ENCODE results near the gene CENPB. TPM values are rescaled to one million over a fixed set of nuclear protein-coding genes. Genes with fewer than 3 reads are reported as not detected.

The CENPB gene
- total RNA-seq, 2 experiments from 2014 or later, result 29.1 to 30.3 TPM

GRCh38 chr20:3819411-3820047 is 33.0 kb upstream of the CENPB start:
- intact Hi-C loops (cut with micrococcal nuclease), result loop anchor here (1.0 to 2.0 kb wide), 8 partner anchors 8 to 266 kb away; partner anchors contain the start of genes ADISSP, CDC25B, CENPB and MAVS
- H3K27ac Mint-ChIP-seq, result peak overlapping the region; percentile 94
- H3K27me3 Mint-ChIP-seq (ENCODE audit: low read depth), result no peaks in the 10 kb centered on the region
- H3K4me3 Mint-ChIP-seq, result peak overlapping the region; percentile 85
- DNase-seq, result no peak
- H3K4me1 Mint-ChIP-seq (ENCODE audit: low read depth), result peaks cover 42% of the 10 kb centered on the region
- no peaks in the 10 kb centered on the region for H3K9me3 Mint-ChIP-seq
- no peaks in the 10 kb centered on the region for H3K36me3 Mint-ChIP-seq (ENCODE audit: low read depth)
- CTCF ChIA-PET, result interaction anchor here (0.6 to 5.3 kb wide), 12 partner anchors 8 to 66 kb away, joined by 3 to 58 read pairs (median 7); partner anchors contain the start of genes CDC25B and CENPB

- CTCF ChIA-PET, result interaction anchor here (1.0 to 5.3 kb wide), 8 partner anchors 12 to 65 kb away, joined by 3 to 58 read pairs (median 4); partner anchors contain the start of genes CENPB and SPEF1
- intact Hi-C loops (cut with micrococcal nuclease), result no loop called here
- Mint-ChIP-seq H3K27me3 (ENCODE audit: low read depth) (no peaks in the 10 kb centered on the region), H3K4me1 (ENCODE audit: low read depth) (peaks cover 48% of the 10 kb centered on the region), H3K9me3 (no peaks in the 10 kb centered on the region), H3K27ac (peak overlapping the region; percentile 14), H3K36me3 (ENCODE audit: low read depth) (no peaks in the 10 kb centered on the region), H3K4me3 (no peak overlapping the region)
- DNase-seq, result peak; percentile 34
Measured at GRCh38 chr20:3818155-3819151, 31.9 kb upstream of the CENPB start.

GRCh38 chr20:3815703-3816315 is 29.3 kb upstream of the CENPB start:
- H3K4me3 Mint-ChIP-seq, result no peak overlapping the region
- H3K27ac Mint-ChIP-seq, result peak overlapping the region; percentile 2
- H3K27me3 Mint-ChIP-seq (ENCODE audit: low read depth), result no peaks in the 10 kb centered on the region
- intact Hi-C loops (cut with micrococcal nuclease), result no loop called here
- H3K4me1 Mint-ChIP-seq (ENCODE audit: low read depth), result peaks cover 58% of the 10 kb centered on the region
- DNase-seq, result peak; percentile 45
- H3K36me3 Mint-ChIP-seq (ENCODE audit: low read depth), result no peaks in the 10 kb centered on the region
- H3K9me3 Mint-ChIP-seq, result no peaks in the 10 kb centered on the region
- CTCF ChIA-PET, result interaction anchor here (1.0 to 1.8 kb wide), 3 partner anchors 20 to 31 kb away, joined by 3 to 4 read pairs (median 3); partner anchors contain the start of gene CENPB

- Mint-ChIP-seq H3K36me3 (ENCODE audit: low read depth) (no peaks in the 10 kb centered on the region), H3K27ac (peak overlapping the region; percentile 41), H3K4me1 (ENCODE audit: low read depth) (peaks cover 65% of the 10 kb centered on the region), H3K27me3 (ENCODE audit: low read depth) (no peaks in the 10 kb centered on the region), H3K9me3 (no peaks in the 10 kb centered on the region), H3K4me3 (no peak overlapping the region)
- no peak for DNase-seq
- CTCF ChIA-PET, result interaction anchor here (0.6 to 1.4 kb wide), 4 partner anchors 14 to 197 kb away, joined by 3 to 5 read pairs (median 4); no protein-coding TSS in a partner anchor
- intact Hi-C loops (cut with micrococcal nuclease), result no loop called here
Measured at GRCh38 chr20:3814928-3815495, 28.5 kb upstream of the CENPB start.

GRCh38 chr20:3813848-3814581 is 27.5 kb upstream of the CENPB start:
- H3K9me3 Mint-ChIP-seq, result no peaks in the 10 kb centered on the region
- H3K27ac Mint-ChIP-seq, result peak overlapping the region; percentile 53
- H3K4me1 Mint-ChIP-seq (ENCODE audit: low read depth), result peaks cover 59% of the 10 kb centered on the region
- intact Hi-C loops (cut with micrococcal nuclease), result loop anchor here (2.0 kb wide), 1 partner anchor 941 kb away; the partner anchor contains the start of gene PTPRA
- H3K4me3 Mint-ChIP-seq, result no peak overlapping the region
- no peaks in the 10 kb centered on the region for H3K27me3 Mint-ChIP-seq (ENCODE audit: low read depth)
- CTCF ChIA-PET, result interaction anchor here (0.6 to 3.0 kb wide), 8 partner anchors 13 to 271 kb away, joined by 3 to 26 read pairs (median 4); partner anchors contain the start of genes ADISSP and CENPB
- no peaks in the 10 kb centered on the region for H3K36me3 Mint-ChIP-seq (ENCODE audit: low read depth)
- DNase-seq, result peak; percentile 54

GRCh38 chr20:3812975-3813847 is 26.7 kb upstream of the CENPB start:
- Mint-ChIP-seq H3K36me3 (ENCODE audit: low read depth) (no peaks in the 10 kb centered on the region), H3K27me3 (ENCODE audit: low read depth) (no peaks in the 10 kb centered on the region), H3K4me3 (no peak overlapping the region), H3K27ac (peak overlapping the region; percentile 58), H3K4me1 (ENCODE audit: low read depth) (peaks cover 58% of the 10 kb centered on the region), H3K9me3 (no peaks in the 10 kb centered on the region)
- no peak for DNase-seq
- intact Hi-C loops (cut with micrococcal nuclease), result loop anchor here (2.0 kb wide), 1 partner anchor 940 kb away; the partner anchor contains the start of gene PTPRA
- CTCF ChIA-PET, result interaction anchor here (0.6 to 3.0 kb wide), 8 partner anchors 12 to 272 kb away, joined by 3 to 26 read pairs (median 4); partner anchors contain the start of genes ADISSP and CENPB

- H3K9me3 Mint-ChIP-seq, result no peaks in the 10 kb centered on the region
- no peaks in the 10 kb centered on the region for H3K36me3 Mint-ChIP-seq (ENCODE audit: low read depth)
- intact Hi-C loops (cut with micrococcal nuclease), result loop anchor here (2.0 kb wide), 1 partner anchor 939 kb away; the partner anchor contains the start of gene PTPRA
- no peak for DNase-seq
- H3K4me1 Mint-ChIP-seq (ENCODE audit: low read depth), result peaks cover 64% of the 10 kb centered on the region
- peak overlapping the region; percentile 86 for H3K4me3 Mint-ChIP-seq
- H3K27ac Mint-ChIP-seq, result peak overlapping the region; percentile 97
- no peaks in the 10 kb centered on the region for H3K27me3 Mint-ChIP-seq (ENCODE audit: low read depth)
- CTCF ChIA-PET, result interaction anchor here (0.6 to 3.0 kb wide), 6 partner anchors 8 to 371 kb away, joined by 3 to 26 read pairs (median 4); partner anchors contain the start of genes ADISSP, AP5S1 and CENPB
Measured at GRCh38 chr20:3812259-3812681, 25.7 kb upstream of the CENPB start.

- Mint-ChIP-seq H3K27ac (peak overlapping the region; percentile 97), H3K9me3 (no peaks in the 10 kb centered on the region), H3K4me3 (peak overlapping the region; percentile 86), H3K27me3 (ENCODE audit: low read depth) (no peaks in the 10 kb centered on the region), H3K4me1 (ENCODE audit: low read depth) (peaks cover 70% of the 10 kb centered on the region), H3K36me3 (ENCODE audit: low read depth) (peaks cover 5% of the 10 kb centered on the region)
- peak; percentile 97 for DNase-seq
- CTCF ChIA-PET, result interaction anchor here (0.6 to 3.0 kb wide), 6 partner anchors 9 to 44 kb away, joined by 3 to 26 read pairs (median 6); partner anchors contain the start of genes ADISSP, AP5S1 and CENPB
- intact Hi-C loops (cut with micrococcal nuclease), result loop anchor here (1.0 to 2.0 kb wide), 5 partner anchors 9 to 939 kb away; partner anchors contain the start of genes ADISSP, AP5S1, CDC25B and PANK2
Measured at GRCh38 chr20:3811467-3812258, 25.1 kb upstream of the CENPB start.

GRCh38 chr20:3808544-3808943 is 22.0 kb upstream of the CENPB start:
- intact Hi-C loops (cut with micrococcal nuclease), result no loop called here
- Mint-ChIP-seq H3K27ac (no peak overlapping the region), H3K27me3 (ENCODE audit: low read depth) (no peaks in the 10 kb centered on the region), H3K4me3 (no peak overlapping the region), H3K4me1 (ENCODE audit: low read depth) (peaks cover 53% of the 10 kb centered on the region), H3K36me3 (ENCODE audit: low read depth) (peaks cover 22% of the 10 kb centered on the region), H3K9me3 (no peaks in the 10 kb centered on the region)
- CTCF ChIA-PET, result interaction anchor here (1.1 kb wide), 1 partner anchor 9 kb away, joined by 3 read pairs; no protein-coding TSS in a partner anchor
- DNase-seq, result no peak
